GM12865 (cell line): ENCODE results near the gene F5.

Experiments
- DNase-seq: peaks from one replicate; pipeline ENCODE4 v3.0.0; 2010; ENCODE audit warnings: low read depth
- H3K4me3 ChIP-seq: 2 replicates; pipeline ENCODE4 v1.5.1; 2011; ENCODE audit warnings: mild to moderate bottlenecking, low read depth, low read length, control low read depth
- CTCF ChIP-seq: IDR thresholded peaks from 2 replicates; pipeline ENCODE4 v1.5.1; 2011; ENCODE audit warnings: low read length, control low read depth, low read depth, inconsistent platforms; ENCODE audit not compliant: insufficient read depth; ENCODE audit errors: missing control alignments

F5 gene

DNA sequence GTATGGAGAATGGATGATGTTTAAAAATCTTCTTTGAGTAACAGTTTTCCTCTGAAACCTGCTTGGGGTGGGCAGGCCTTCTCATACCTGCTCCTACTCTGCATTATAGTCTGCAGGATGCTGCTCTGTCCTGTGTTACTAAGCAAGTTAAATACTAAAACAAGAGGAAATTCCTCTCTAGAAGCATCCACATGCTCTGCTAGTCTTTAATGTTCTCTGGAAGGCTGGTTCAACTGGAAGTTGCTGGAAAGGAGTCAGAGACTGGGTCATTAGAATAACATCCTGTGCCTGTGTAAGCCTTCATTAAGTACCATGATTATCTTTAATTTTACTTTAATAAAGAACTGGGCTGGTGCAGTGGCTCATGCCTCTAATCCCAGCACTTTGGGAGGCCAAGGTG is 37.8 kb upstream of the F5 start:
- H3K4me3 ChIP-seq = no peak overlapping the region
- TF ChIP-seq CTCF = no peak
- no peak for DNase-seq

GRCh38 chr1:169623132-169623926 is 37.0 kb upstream of the F5 start:
- H3K4me3 ChIP-seq = no peak overlapping the region
- no peak for TF ChIP-seq CTCF
- no peak for DNase-seq

GRCh38 chr1:169620565-169620964 is 34.3 kb upstream of the F5 start:
- DNase-seq = no peak
- no peak for TF ChIP-seq CTCF

GRCh38 chr1:169618367-169618766 is 32.1 kb upstream of the F5 start:
- DNase-seq = no peak
- no peak for TF ChIP-seq CTCF
- H3K4me3 ChIP-seq = no peak overlapping the region

More at GRCh38 chr1:169620565-169620964, 34.3 kb upstream of the F5 start:
- no peak overlapping the region for H3K4me3 ChIP-seq

- no peak overlapping the region for H3K4me3 ChIP-seq
- no peak for TF ChIP-seq CTCF
- no peak for DNase-seq
These were observed 29.5 kb upstream of the F5 start for GRCh38 chr1:169615803-169616202.

DNA sequence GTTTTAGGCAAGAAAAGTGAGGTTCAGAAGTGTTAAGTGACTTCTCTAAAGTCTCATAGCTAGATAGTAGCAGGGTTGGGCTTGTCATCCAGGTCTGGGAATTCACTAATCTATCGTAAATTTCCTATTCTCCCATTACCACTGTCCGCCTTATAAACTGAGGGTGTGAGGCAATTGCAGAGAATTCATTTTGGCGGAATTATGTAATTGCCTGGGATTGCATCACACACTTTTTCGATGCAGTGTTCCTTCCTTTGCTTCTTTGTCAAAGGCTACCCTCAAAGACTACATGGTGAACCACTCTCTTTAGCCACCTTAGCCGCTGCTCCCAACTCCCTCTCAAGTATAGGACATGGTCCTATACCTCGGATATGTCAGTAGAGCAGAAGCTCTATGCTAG is 24.6 kb upstream of the F5 start:
- H3K4me3 ChIP-seq = no peak overlapping the region
- TF ChIP-seq CTCF = no peak
- no peak for DNase-seq

- H3K4me3 ChIP-seq = no peak overlapping the region
- DNase-seq = no peak
- no peak for TF ChIP-seq CTCF
These were observed 23.8 kb upstream of the F5 start for GRCh38 chr1:169610108-169610507.
